ENCODE measurements around the gene SRGAP3. TPM values are rescaled to one million over a fixed set of nuclear protein-coding genes. Genes with fewer than 3 reads are reported as not detected.

Gene SRGAP3
- total and polyA plus RNA-seq, 3 donors from 2014 or later, result 16.5 to 65.9 (median 58.5) TPM

DNA sequence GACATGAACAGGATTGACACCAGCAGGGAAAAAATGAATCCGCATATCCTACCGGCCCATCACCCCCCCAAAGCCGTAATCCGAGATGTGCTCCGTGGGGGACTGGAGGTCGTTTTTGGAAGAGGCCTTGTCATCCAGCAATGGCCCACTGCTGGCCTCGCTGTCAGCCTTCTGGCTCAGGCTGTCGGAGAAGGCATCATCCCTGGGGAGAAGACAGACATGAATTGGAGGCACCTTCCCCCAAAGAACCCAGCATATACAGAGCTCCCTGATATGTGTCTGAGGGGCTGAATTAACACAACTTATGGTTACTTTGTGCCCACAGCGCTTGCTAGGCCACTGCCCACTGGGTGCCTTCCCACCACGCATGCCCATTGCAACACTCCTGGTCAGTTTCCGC, 256.6 kb downstream of the SRGAP3 start:
- Histone ChIP-seq H3K9me3 (no peaks in the 10 kb centered on the region), H3K4me1 (no peaks in the 10 kb centered on the region), H3K4me3 (no peak overlapping the region), H3K27me3 (no peaks in the 10 kb centered on the region), H3K36me3 (ENCODE audit: low read depth, missing control alignments) (no peaks in the 10 kb centered on the region), H3K27ac (no peak overlapping the region)
- DNase-seq, result no peak
- TF ChIP-seq, protein P1, sequence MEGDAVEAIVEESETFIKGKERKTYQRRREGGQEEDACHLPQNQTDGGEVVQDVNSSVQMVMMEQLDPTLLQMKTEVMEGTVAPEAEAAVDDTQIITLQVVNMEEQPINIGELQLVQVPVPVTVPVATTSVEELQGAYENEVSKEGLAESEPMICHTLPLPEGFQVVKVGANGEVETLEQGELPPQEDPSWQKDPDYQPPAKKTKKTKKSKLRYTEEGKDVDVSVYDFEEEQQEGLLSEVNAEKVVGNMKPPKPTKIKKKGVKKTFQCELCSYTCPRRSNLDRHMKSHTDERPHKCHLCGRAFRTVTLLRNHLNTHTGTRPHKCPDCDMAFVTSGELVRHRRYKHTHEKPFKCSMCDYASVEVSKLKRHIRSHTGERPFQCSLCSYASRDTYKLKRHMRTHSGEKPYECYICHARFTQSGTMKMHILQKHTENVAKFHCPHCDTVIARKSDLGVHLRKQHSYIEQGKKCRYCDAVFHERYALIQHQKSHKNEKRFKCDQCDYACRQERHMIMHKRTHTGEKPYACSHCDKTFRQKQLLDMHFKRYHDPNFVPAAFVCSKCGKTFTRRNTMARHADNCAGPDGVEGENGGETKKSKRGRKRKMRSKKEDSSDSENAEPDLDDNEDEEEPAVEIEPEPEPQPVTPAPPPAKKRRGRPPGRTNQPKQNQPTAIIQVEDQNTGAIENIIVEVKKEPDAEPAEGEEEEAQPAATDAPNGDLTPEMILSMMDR (IDR thresholded peaks at IDR 0.05), result no peak
- no peak for TF ChIP-seq POLR2A (IDR thresholded peaks at IDR 0.05)
- WGBS, 2 donors, result 86 to 88% methylated on average over 11 of the region's 11 CpGs
- intact Hi-C loops (cut with DNase I; ENCODE audit: low total_unique reads), result loop anchor here (10.0 kb wide), 1 partner anchor 72 kb away; no protein-coding TSS in a partner anchor

DNA sequence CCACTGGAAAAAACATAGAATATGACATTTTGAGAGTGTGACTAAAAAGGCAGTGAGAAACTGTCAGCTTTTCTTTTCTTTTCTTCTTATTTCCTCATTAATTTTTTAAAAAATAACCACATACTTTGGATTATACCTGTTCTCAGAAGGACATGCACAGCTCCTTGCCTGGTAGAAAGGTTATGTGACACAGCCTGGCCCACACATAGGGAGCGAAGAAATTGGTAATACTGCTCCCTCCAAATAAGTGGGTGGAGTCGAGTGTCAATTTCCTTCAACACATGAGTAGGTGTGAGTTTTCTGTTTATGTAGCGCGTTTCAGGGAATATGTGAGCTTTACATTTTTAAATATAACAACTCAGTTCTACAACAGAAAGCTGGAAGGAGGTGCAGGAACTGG, 257.2 kb downstream of the SRGAP3 start:
- TF ChIP-seq, protein P1 (IDR thresholded peaks at IDR 0.05), result no peak
- TF ChIP-seq POLR2A (IDR thresholded peaks at IDR 0.05), result no peak
- Histone ChIP-seq H3K4me3 (no peak overlapping the region), H3K36me3 (ENCODE audit: low read depth, missing control alignments) (no peaks in the 10 kb centered on the region), H3K9me3 (no peaks in the 10 kb centered on the region), H3K4me1 (no peaks in the 10 kb centered on the region), H3K27me3 (no peaks in the 10 kb centered on the region), H3K27ac (no peak overlapping the region)
- WGBS, 2 donors, result 93 to 94% methylated on average over 4 of the region's 4 CpGs
- no peak for DNase-seq
- intact Hi-C loops (cut with DNase I; ENCODE audit: low total_unique reads), result loop anchor here (10.0 kb wide), 1 partner anchor 73 kb away; no protein-coding TSS in a partner anchor

DNA sequence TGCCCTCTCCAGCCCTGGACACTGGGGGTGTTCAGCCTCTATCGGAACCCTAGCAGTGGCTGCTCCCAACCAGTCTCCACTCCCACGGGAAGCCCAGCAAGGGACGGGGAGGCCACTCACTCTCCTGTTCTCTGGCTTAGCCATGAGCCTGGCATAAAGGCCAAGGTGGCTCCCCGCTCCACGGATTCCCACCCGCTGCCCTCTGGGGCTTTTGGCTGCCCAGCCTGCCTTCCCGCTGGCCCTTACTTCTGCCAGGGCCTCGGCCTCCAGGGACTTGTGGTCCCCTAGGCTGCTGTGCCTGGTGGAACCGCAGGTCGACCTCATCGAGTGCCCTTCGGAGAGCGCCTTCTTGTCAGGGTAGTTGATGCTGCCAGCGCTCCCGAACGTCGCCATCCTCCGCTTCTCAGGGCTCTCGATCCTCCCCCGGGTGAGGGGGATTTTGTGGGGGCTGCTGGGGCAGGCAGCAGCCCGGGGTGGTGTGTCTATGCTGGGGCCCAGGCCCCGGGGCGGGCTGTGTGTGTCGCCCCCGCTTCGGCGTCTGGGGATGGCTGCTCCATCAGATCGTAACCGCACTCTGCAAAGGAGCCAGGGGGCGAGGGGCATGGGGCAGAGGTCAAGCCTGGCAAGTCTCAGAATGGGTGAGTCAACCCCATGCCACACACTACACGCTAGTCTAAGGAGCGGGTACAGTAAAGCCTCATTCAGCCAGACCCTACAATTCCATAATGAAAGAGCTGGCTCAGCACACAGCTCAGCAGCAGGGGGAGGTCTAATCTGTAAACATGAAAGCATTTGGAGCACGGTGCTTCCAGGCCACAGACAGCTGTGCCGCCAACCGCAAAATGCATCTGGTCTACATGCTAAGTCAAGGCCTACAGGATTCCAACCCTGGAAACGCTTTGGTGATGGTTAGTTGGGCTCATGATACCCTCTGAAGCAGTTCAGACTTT, 258.9 kb downstream of the SRGAP3 start:
- TF ChIP-seq, protein P1 (IDR thresholded peaks at IDR 0.05), result no peak
- no peak for TF ChIP-seq POLR2A (IDR thresholded peaks at IDR 0.05)
- Histone ChIP-seq H3K36me3 (ENCODE audit: low read depth, missing control alignments) (no peaks in the 10 kb centered on the region), H3K27ac (no peak overlapping the region), H3K27me3 (no peaks in the 10 kb centered on the region), H3K4me3 (no peak overlapping the region), H3K9me3 (no peaks in the 10 kb centered on the region), H3K4me1 (no peaks in the 10 kb centered on the region)
- 92 to 93% methylated on average over 23 to 36 of the region's 36 CpGs for WGBS, 2 donors
- DNase-seq, result no peak
- intact Hi-C loops (cut with DNase I; ENCODE audit: low total_unique reads), result loop anchor here (10.0 kb wide), 1 partner anchor 74 kb away; no protein-coding TSS in a partner anchor

DNA sequence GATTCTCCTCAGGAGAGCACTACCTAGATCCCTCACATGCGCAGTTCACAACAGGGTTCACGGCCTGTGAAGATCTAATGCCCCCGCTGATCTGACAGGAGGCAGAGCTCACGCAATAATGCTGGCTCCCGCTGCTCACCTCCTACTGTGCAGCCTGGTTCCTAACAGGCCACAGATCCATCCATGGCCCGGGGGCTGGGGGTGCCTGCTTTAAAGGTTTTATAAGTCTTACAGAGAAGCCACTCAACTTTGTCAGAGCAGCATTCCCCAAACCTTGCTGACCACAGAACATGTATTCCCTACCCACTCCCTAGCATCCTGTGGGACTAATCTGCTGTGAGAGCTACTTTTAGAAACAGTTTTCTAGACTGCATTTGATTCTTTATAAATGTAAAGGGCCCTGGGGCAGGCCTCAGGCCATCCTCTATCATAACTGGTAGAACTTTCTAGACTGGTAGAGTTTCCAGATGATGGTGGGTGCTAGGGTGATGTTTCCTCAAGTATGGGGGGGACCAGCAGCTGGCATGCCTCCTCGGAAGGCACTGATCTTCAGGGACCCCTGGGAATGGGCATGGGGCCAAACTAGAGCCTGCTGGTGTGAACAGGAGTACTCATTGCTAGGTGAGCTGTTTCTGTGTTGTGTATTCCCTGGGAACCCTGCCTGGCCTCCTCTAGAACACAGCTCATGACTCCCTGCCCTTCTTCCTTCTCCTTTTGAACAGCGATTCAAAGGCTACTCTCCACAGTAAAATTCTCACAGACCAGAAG, 260.5 kb downstream of the SRGAP3 start:
- Histone ChIP-seq H3K9me3 (no peaks in the 10 kb centered on the region), H3K4me1 (no peaks in the 10 kb centered on the region), H3K27me3 (no peaks in the 10 kb centered on the region), H3K27ac (no peak overlapping the region), H3K4me3 (no peak overlapping the region), H3K36me3 (ENCODE audit: low read depth, missing control alignments) (no peaks in the 10 kb centered on the region)
- no peak for TF ChIP-seq POLR2A (IDR thresholded peaks at IDR 0.05)
- TF ChIP-seq, protein P1 (IDR thresholded peaks at IDR 0.05), result no peak
- intact Hi-C loops (cut with DNase I; ENCODE audit: low total_unique reads), result loop anchor here (5.0 kb wide), 1 partner anchor 313 kb away; no protein-coding TSS in a partner anchor
- no peak for DNase-seq
- 89 to 93% methylated on average over 8 of the region's 8 CpGs for WGBS, 2 donors

All from testis (tissue), 3 donors.